ENCODE data around the gene SNX10.

Gene SNX10

DNA sequence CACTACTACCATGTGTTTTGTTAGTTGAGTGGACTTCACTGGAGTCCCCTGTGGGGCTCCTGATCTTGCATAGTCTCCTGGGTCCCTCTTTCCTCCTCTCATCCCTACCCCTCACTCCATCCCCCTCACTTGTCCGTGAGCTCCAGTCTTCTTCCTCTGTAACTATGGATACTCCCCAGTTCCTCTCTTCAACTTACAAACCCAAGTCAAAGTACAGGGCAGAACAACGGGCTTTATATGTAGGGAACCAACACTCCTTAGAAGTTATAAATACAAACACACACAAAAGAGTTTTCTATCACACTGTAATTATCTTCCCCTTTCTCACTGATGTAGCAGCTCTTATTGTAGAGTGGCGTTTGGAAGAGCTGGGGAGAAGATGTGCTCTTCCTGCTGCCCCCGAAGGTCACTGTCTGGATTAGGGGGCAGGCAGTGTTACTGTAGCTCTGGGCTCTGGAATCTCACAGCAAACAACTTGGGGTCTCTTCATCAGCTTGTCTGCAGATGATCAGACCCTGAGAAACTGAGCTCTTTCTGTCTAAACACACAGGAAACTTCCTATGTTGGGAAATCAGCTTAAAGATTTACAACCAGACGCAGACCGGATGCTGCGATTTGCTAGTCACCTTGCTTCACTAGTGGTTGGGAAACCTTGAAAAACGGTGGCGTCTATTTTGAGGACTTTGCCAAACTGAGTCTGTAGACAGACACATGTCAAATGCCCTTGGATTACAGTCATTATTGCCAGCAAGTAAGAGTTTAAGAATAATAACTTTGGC lies 13.6 kb downstream of the SNX10 start:
- no peak for DNase-seq

DNA sequence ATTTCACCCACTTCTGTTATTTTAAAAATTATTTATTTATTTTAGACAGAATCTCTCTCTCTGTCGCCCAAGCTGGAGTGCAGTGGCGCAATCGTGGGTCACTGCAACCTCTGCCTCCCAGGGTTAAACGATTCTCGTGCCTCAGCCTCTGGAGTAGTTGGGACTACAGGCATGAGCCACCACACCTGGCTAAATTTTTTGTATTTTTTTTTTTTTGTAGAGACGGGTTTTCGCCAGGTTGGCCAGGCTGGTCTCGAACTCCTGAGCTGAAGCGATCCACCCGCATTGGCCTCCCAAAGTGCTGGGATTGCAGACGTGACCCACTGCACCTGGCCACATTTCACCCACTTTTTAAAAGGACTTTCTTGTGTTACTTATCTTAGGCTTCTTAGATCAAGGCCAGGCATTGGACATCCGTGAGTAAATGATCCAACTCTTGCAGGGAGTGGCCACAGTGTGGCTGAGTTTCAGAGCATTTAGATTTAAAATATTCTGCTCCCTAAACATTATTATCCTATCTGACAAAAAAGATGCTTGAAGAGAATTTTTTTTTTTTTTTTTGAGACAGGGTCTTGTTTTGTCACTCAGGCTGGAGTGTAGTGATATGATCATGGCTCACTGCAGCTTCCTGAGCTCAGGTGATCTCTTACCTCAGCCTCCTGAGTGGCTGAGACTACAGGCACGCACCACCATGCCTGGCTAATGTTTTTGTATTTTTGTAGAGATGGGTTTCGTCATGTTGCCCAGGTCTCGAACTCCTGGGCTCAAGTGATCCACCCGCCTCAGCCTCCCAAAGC lies 14.4 kb downstream of the SNX10 start:
- DNase-seq: no peak

- DNase-seq: no peak
Measured at GRCh38 chr7:26306790-26307189, 15.1 kb downstream of the SNX10 start.

GRCh38 chr7:26307226-26307625 lies 15.6 kb downstream of the SNX10 start:
- no peak for DNase-seq

- DNase-seq: no peak
Measured at GRCh38 chr7:26307791-26308190, 16.1 kb downstream of the SNX10 start.

- no peak for DNase-seq
Measured at GRCh38 chr7:26308551-26308950, 16.9 kb downstream of the SNX10 start.

- no peak for DNase-seq
Measured at GRCh38 chr7:26309089-26309488, 17.4 kb downstream of the SNX10 start.

GRCh38 chr7:26311798-26312197 lies 20.1 kb downstream of the SNX10 start:
- no peak for DNase-seq

GRCh38 chr7:26317211-26317610 lies 25.5 kb downstream of the SNX10 start:
- no peak for DNase-seq

DNA sequence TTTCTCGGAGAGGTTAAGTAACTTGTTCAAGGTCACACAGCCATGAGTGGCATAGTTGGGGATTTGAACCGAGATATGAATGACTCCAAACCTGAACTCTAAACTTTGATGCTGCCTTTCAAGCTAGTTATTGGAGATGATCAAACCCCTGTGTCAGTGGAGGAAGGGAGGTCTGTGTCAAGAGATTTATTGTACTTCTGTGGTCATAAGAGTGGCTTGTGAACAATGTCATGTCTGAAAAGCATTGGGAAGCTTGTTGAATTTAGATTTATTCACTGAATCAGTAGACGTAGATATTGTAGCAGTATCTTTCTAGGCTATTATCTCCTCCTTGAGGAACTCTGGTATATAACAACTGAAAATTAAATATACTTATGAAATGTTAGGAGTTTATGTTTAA lies 27.3 kb downstream of the SNX10 start:
- no peak for DNase-seq

- no peak for DNase-seq
Measured at GRCh38 chr7:26319636-26320035, 28.0 kb downstream of the SNX10 start.

DNA sequence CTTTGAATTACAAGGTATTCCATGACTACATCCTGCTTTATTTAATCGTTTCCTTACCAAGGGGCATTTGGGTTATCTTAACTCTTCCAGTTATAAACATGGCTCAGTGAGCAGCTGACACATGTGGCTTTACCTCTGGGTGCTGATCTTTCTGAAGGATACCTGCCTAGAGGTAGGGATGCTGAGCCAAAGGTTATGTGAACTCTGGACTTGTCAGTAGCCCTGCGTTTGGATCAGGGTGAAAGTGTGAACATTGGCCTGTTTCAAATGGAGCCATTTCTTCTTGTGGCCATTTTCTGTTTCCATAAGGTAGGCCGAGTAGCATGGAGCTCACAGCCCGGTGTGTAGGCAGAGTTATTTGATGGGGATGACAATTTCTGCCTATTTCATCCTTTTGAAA lies 29.2 kb downstream of the SNX10 start:
- DNase-seq: no peak

DNA sequence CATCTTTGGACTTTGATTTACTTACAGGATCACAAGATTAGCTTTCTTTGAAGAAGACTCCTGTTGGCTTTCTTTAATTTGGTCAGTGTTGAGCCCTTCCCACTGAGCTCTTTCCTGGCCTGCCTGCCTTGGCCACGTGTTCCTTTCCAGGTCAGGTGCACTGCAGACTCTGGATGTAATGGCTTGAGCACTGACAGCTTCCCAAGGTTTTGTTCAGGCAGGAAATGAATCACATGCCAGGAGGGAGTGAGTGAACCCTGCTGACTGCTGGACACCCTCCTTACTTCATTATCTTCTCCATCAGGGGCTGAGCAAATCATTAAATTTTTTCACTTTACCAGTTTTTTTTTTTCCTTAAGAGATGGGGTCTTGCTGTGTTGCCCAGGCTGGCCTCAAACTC lies 29.8 kb downstream of the SNX10 start:
- no peak for DNase-seq

DNA sequence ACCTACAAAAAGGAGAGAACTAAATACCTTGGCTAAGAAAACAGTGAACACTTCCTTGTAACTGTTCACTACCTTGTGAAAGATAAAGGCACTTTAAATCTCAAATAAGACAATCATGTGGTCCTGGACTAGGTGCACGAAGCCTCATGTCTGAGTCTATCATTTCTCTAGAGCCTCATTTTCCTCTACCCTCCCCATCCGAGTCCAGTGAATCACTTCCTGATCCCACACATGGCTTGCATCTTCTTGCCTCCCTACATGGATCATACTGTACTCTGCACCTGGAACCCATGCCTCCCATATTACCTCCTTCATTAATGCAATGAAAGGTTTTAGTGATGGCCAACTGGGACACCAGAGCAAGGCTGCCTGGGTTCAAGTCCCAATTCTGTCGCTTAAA lies 34.5 kb downstream of the SNX10 start:
- DNase-seq: no peak

DNA sequence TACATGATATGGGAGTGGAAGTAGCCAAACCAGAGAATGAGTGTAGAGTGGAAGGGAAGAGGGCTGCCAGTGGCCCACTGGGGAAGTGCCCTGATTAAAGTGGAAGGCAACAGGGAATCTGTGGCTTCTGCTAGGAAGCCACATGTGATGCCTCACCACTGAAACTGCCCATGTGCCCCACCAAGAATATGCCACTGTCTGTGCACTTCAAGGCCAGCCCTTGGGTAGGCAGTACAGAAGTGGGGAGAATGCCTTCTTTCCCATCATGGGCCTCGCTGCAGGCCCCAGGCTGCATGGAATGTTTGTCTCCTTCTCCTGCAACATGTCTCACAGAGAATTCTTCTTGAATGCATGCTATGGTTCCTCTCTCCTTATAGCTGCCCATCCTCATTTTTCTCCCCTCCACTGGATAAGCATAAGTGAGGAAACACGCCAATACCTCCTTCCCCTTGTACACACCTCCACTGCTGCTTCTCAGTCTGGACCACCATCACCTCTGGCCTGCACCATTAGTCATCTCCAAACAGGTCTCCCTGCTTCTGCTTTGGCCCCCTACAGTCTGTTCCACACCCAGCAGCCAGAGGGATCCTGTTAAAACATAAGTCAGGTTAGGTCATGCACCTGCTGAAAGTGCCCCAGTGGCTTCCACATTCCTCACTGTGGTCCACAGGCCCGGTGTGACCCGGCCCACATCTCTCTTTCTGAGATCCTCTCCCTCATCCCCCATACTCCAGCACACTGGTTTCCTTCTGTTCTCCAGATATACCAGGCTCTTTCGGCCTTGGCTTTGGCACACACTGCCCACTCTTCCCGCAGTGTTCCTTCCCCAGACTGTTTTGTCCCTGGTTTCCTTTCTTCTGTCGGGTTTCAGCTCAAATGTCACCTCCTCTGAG lies 37.1 kb downstream of the SNX10 start:
- no peak for DNase-seq

- DNase-seq: no peak
Measured at GRCh38 chr7:26329520-26330255, 38.0 kb downstream of the SNX10 start.

DNA sequence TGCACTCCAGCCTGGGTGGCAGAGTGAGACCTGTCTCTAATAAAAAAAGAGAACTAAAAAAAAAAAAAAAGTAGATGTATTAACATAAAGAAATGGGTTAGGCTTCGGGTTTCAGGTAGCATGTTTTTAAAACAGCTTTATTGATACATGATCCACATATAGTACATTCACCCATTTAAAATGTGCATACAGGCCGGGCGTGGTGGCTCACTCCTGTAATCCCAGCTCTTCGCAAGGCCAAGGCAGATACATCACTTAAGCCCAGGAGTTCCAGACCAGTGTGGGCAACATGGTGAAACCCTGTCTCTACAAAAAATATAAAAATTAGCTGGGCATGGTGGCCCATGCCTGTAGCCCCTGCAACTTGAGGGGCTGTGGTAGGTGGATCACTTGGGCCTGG lies 39.5 kb downstream of the SNX10 start:
- no peak for DNase-seq

DNA sequence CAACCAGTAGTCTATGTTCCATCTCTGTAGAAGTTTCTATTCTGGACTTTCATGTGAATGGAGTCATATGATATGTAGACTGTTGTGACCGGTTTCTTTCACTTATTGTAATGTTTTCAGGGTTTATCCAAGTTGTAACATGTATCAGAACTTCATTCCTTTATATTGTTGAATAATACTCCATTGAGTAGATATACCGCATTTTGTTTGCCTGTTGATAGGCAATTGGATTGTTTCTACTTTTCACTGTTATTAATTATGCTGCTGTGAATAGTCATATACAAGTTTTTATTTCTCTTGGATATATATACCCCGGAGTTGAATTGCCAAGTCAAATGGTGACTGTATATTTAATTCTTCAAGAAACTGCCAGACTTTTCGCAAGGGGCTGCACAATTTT lies 40.1 kb downstream of the SNX10 start:
- no peak for DNase-seq

- DNase-seq: no peak
Measured at GRCh38 chr7:26332698-26333097, 41.0 kb downstream of the SNX10 start.

GRCh38 chr7:26334166-26334859 lies 42.7 kb downstream of the SNX10 start:
- DNase-seq: no peak

GRCh38 chr7:26337232-26337865 lies 45.7 kb downstream of the SNX10 start:
- no peak for DNase-seq

Measured in activated T-cell treated with anti-CD3 and anti-CD28 coated beads, Interleukin-2, amount 50 U/mL, for 48 hours (primary cell).